GM18499 (cell line): Measurements from ENCODE around the gene PRKAR2B.

Experiments used
- ATAC-seq: cut with Tn5 transposase; IDR thresholded peaks from one replicate; pipeline ENCODE4 v1.9.1; 2021; ENCODE audit warnings: moderate number of reproducible peaks; ENCODE audit not compliant: insufficient read depth, unreplicated experiment

The PRKAR2B gene

DNA sequence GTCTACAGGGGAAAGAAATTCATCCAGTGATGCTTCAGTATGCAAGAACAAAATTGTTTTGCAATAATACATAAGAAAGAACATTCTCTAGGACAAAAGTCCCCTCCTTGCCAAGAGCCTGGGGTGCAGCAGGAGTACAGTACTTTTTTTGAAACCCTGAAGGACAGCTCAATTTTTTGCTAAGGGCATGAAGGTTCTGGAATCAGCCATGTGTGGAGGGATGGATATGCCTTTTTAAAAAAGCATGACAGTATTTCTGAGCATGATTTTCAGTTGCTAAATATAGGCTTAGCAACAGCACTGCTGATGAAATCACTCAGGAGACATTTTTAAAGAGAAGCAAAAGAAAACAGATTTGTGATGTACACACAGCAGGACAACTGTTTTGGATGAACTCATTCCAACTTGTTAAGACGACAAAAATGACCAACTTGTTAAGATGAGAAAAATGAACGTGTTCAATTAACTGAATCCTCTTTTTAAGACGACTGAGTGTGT lies 163.6 kb downstream of the PRKAR2B start:
- ATAC-seq = no peak

DNA sequence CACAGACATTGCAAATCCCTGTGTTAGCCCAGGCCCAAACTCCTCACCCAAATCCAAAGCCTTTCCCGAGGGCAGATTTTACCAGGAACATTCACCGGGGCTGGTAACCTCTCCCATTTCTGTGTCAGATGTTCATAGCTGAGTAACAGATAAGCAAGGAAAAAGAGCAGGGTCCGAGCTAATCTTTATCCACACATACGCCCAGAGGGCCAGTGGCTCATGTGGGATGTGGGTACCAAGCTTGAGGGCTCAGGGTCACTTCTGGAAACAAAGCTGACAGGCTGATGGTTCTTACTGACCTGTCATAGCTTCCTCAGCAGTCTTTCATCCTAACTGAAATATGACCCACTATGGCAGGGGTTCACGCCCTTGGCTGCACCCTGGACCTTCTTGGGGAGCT lies 164.1 kb downstream of the PRKAR2B start:
- ATAC-seq = no peak

DNA sequence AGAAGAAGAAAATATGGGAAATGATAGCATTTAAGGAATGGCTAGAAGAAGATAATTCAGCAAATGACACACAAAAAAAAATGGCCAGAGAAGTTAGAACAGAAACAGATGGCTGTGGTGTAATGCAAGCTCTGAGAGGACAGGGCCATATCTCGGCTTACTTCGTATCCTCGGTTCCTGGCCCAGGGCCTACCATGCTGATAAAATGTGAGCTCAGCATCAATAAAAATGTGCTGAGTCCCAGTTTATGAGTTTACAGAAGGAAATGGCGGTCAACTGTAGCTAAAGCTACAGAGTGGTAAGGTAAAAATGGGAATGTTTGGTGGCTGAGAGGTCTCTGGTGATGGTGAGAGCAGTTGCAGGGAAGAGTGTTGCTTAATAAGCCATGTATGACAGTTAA lies 165.1 kb downstream of the PRKAR2B start:
- ATAC-seq = no peak

DNA sequence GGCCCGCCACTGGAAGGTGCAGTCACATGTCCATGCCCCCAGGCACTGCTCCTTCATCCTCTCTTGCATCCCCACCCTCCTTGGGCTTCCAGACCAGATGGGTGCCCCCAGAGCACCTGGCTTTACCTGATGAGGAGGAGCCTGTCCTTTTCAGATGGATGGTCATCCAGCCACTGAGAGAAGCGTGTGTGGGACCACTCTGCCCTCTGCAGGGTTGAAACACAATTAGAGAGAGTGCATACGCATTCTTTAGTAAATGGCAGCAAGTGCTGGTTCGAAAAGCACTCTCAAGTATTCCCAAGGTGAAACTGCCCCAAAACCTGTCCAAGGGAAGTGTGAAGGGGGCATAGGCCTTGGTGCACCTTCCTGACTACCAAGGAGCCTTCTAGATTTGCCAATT lies 165.9 kb downstream of the PRKAR2B start:
- ATAC-seq = no peak
